Measurements from ENCODE around the gene REM2.

DNA sequence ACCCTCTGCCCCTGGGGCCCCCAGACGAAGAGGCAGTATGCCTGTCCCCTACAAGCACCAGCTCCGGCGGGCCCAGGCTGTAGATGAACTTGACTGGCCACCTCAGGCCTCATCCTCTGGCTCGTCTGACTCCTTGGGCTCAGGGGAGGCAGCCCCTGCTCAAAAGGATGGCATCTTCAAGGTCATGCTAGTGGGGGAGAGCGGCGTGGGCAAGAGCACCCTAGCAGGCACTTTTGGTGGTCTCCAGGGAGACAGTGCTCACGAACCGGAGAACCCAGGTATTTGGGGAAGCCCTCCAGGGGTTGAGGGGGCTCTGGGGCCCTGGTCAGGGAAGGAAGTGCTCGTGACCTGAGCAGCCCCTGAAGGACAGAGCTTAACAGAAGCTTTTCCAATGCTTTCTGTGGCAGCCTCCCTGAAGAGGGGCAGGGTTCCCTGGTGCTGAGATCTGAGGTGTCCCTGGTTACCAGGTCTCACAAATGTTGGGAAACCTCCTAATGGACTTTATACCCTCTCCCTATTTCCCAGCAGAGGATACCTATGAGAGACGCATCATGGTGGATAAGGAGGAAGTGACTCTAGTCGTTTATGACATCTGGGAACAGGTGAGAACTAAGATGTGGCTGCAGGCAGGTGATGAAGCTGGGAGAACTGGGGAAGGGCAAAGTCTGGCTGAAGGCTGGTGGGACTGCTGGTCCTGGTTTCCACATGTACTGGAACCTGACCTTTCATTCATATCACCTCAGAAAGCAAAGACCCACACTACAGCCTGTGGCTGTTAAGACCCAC is 1.9 kb downstream of the REM2 start:
- TF ChIP-seq POLR2A (IDR thresholded peaks at IDR 0.05), result no peak
- TF ChIP-seq, protein P1, sequence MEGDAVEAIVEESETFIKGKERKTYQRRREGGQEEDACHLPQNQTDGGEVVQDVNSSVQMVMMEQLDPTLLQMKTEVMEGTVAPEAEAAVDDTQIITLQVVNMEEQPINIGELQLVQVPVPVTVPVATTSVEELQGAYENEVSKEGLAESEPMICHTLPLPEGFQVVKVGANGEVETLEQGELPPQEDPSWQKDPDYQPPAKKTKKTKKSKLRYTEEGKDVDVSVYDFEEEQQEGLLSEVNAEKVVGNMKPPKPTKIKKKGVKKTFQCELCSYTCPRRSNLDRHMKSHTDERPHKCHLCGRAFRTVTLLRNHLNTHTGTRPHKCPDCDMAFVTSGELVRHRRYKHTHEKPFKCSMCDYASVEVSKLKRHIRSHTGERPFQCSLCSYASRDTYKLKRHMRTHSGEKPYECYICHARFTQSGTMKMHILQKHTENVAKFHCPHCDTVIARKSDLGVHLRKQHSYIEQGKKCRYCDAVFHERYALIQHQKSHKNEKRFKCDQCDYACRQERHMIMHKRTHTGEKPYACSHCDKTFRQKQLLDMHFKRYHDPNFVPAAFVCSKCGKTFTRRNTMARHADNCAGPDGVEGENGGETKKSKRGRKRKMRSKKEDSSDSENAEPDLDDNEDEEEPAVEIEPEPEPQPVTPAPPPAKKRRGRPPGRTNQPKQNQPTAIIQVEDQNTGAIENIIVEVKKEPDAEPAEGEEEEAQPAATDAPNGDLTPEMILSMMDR (IDR thresholded peaks at IDR 0.05 in 8 of 11, conservative IDR thresholded peaks at IDR 0.05 in 3 of 11), result no peak
